NCI-H2029 treated with DMSO at 0.1 percent for 48 hours (cell line): ENCODE results near the gene SERPINB12.

Experiments
- DNase-seq: peaks from one replicate; lab custom pipeline; 2025; lab: John Stamatoyannopoulos, UW

Gene SERPINB12

DNA sequence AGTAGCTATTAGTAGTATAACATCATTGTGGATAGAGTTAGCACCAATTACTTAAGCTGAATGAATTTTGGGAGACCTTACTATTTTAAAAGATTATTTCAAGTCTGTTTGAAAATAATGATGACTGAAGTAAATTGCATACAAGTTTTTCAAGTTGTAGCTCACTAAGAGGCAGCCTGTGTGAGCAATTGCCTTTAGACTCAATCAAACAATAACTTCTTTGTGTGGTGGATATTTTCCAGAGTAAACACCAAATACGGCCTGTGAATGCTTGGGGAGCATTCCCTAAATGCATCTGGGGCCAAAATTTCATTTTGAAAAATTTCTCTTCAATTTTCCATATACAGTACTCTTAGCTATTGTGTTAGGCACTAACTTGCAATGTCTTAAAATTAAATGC, 7.9 kb downstream of the SERPINB12 start:
- DNase-seq: no peak

DNA sequence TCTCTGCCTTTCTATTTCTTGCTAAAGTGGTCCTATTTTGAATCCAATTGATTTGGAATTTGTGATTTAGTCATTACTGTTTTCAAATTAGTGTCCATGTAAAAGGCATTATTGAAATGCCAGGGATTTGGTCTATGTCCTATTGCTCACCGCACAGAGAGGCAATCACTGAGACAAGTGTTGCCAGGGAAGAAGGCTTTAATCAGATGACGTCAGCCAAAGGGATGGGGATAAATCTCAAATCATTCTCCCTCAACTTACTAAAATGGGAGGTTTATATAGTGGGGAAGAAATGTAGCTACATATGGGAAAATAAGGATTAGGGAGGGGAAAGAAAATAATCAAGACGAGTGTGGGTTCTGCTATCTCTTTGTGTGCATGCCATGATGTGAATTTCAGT, 9.6 kb downstream of the SERPINB12 start:
- DNase-seq: no peak

DNA sequence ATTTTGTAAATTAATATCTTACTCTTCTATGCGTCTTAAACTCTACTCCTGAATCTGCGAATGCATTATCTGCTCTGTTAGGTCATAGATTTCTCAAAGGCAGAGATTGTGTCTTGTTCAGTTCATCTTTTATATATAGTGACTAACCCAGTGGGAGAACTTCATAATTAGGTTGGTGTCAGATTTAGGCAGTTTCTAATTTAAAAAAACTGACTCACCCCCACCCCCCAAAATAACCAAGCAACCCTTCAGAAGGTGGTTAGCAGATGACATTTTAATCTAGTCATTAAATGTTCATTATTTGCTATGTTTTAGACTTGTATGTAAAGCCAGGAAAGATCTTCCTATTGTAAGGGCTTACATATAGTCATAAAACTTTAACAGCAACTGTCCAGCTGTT, 10.4 kb downstream of the SERPINB12 start:
- DNase-seq: no peak

DNA sequence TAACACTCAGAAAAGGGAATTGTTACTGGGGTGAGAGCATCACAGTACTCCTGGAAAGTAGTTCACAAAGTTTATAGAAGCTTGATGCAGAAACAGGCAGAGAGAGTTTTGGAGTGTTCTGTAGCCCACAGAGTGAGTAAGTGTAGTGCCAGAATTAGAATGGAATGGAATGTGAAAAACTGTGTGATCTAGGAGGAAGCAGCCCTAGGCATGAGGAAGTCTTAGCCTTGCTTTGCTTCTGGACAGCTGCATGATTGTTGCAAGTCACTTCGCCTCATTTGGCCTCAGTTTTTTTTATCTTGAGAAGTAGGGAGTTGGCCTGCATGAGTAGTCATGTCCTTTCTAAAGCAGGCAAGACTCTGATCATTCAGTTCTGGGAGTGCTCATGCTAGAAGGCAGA, 10.9 kb downstream of the SERPINB12 start:
- DNase-seq: no peak

- DNase-seq: no peak
These were observed 17.7 kb downstream of the SERPINB12 start for GRCh38 chr18:63559567-63560491.

- DNase-seq: no peak
These were observed 20.1 kb downstream of the SERPINB12 start for GRCh38 chr18:63562284-63562683.

GRCh38 chr18:63564021-63564420, 21.9 kb downstream of the SERPINB12 start:
- DNase-seq: no peak

DNA sequence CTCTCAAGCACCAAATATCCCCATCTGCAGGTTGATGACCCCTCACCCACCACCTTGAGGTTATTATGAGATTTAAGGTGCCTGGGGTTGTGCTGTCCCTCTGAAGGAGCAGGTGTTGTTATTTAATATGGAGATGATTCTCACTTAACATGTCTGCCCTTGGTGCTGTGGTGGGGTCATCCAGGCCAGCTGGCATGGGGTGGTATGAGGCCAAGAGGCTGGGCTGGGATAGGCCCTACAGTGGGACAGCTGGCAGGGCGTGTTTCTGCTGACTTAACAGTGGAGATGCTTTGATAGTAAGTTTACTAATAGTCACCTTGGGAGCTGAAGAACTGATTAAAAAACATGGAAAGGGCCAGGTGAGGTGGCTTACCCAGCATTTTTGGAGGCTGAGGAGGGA, 22.4 kb downstream of the SERPINB12 start:
- no peak for DNase-seq

GRCh38 chr18:63567276-63567675, 25.1 kb downstream of the SERPINB12 start:
- no peak for DNase-seq

- no peak for DNase-seq
These were observed 25.7 kb downstream of the SERPINB12 start for GRCh38 chr18:63567825-63568224.

GRCh38 chr18:63570721-63571120, 28.6 kb downstream of the SERPINB12 start:
- no peak for DNase-seq

DNA sequence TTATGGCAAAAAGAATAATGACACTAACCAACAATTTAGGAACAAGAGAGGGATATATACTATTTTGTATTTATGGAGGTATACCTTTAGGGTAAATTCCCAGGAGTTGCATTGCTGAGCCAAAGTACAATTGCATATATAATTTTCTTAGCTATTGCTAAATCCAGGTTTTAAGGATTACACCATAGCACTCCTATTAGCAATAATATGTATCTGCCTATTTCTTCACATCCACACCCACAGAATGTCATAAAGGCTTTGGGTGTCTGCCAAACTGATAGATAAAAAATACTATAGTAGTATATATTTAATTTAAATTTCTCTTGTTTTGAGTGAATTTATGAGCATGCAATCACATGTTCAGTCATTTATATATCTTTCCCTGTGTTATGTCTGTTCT, 33.5 kb downstream of the SERPINB12 start:
- no peak for DNase-seq

GRCh38 chr18:63578357-63578958, 36.3 kb downstream of the SERPINB12 start:
- no peak for DNase-seq

- no peak for DNase-seq
These were observed 37.4 kb downstream of the SERPINB12 start for GRCh38 chr18:63579616-63580015.

GRCh38 chr18:63585988-63586387, 43.8 kb downstream of the SERPINB12 start:
- no peak for DNase-seq

GRCh38 chr18:63586431-63586830, 44.3 kb downstream of the SERPINB12 start:
- no peak for DNase-seq

DNA sequence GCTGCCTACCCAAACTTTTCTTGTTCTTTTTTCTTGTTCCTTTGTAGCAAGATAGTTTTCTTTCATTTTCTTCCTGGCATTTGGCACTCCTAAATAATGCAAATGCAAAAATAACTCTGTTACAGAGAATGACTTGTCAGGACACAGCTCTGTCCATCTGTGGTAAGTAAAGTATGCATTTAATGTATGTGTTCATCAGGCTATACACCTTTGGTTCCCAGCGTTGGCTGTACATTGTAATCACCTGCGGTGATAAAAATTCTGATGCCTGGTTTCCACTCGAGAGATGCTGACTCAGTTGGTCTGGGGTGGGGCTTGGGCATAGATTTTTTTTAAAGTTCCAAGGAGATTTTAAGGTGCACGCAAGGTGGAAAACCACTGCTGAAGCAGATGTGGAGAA, 44.8 kb downstream of the SERPINB12 start, which contains the start of gene SERPINB13:
SERPINB13 (plus strand) TSS at position 378 of the 400 bp plus-strand sequence. CDS start 1,325 bp downstream, outside the sequence.
- no peak for DNase-seq

DNA sequence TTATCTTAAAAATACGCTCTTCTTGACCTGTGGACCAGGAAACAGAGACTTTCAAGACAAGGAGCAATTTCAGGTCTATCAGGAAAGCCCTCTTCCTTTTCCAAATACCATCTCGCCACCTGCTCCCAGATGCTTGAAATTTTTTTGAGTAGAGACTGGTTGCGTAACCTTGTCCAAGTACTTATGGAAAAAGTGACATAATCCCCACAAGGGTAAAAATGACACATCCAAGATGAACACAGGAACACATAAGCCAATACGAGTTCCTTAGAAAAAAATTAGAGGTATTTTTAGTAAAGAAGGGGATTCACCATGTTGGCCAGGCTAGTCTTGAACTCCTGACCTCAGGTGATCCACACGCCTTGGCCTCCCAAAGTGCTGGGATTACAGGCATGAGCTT, 46.7 kb downstream of the SERPINB12 start:
- DNase-seq: no peak

- no peak for DNase-seq
These were observed 48.2 kb downstream of the SERPINB12 start for GRCh38 chr18:63590373-63590772.

GRCh38 chr18:63590966-63591695, 49.0 kb downstream of the SERPINB12 start:
- no peak for DNase-seq

DNA sequence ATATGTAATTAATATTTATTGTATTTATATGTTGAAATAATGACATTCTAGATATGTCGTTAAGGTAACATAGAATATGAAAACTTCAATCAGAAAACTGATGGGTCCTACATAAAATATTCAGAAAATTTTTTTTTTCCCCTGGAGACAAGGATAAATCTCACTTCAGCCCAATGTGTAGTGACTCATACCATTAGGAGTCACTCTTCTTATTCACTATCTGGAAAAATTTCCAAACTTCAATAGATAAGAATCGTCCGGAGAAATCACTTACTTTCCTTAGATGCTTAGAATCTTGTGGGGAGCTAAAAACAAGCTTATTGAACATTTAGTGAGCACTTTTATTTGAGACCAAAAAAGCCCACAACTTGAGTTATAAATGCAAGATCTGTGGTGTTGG, 49.6 kb downstream of the SERPINB12 start:
- DNase-seq: no peak

DNA sequence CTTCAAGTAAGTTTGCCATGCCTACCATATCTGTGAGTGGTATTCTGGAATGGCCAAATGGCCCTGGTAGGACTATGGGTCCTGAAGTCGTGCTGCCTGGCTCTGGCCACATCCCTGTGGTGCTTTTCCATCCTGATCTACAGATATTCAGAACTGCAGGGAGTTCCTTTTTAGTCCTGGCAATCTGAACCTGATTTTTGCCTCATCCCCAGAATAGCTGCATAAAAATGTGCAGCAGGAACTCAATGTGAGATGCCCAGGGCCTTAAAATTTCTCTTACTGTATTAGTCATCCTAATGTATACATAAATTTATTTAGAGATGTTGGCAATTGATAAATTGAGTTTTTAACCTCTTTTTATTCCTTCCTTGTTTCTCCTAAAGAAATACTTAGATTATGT, 50.3 kb downstream of the SERPINB12 start:
- no peak for DNase-seq

- no peak for DNase-seq
These were observed 54.8 kb downstream of the SERPINB12 start for GRCh38 chr18:63596964-63597363.
